Kidney (tissue), 14 donors: ENCODE data around the gene MCFD2. TPM values are rescaled to one million over a fixed set of nuclear protein-coding genes. Genes with fewer than 3 reads are reported as not detected.

ENCODE experiments used
- DNase-seq, 5 donors: peaks; one replicate each; pipeline ENCODE4 v3.0.0-alpha.2; 2013 to 2020
- FAIRE-seq: peaks from 2 replicates; lab custom pipeline; 2012; peaks lifted over from hg19 to GRCh38; lab: Jason Lieb, UNC
- H3K27ac ChIP-seq, 2 donors: one replicate each; pipeline ENCODE4 v1.7.0; 2013; ENCODE audit warnings: low read depth in 2 of 2, low read length in 2 of 2, inconsistent platforms in 1 of 2
- H3K27me3 ChIP-seq: one replicate; pipeline ENCODE4 v1.7.1; 2013; ENCODE audit warnings: low read length, inconsistent platforms; ENCODE audit not compliant: control insufficient read depth, insufficient read depth
- H3K36me3 ChIP-seq, 3 donors: one replicate each; pipeline versions ENCODE4 v1.7.0 to v1.7.1; 2013; ENCODE audit warnings: low read length in 3 of 3, control low read depth in 1 of 3, inconsistent platforms in 1 of 3; ENCODE audit not compliant: insufficient read depth in 3 of 3, control insufficient read depth in 2 of 3
- H3K4me1 ChIP-seq, 3 donors: one replicate each; pipeline versions ENCODE4 v1.7.0 to v1.7.1; 2013; ENCODE audit warnings: low read length in 3 of 3, inconsistent platforms in 1 of 3, low read depth in 1 of 3; ENCODE audit not compliant: control insufficient read depth in 2 of 3, insufficient read depth in 2 of 3
- H3K4me3 ChIP-seq, 3 donors: one replicate each; pipeline versions ENCODE4 v1.7.0 to v1.8.1; 2013; ENCODE audit warnings: low read length in 3 of 3, control low read depth in 1 of 3, inconsistent platforms in 1 of 3
- H3K9ac ChIP-seq, 3 donors: one replicate each; pipeline versions ENCODE4 v1.7.0 to v1.7.1; 2013; ENCODE audit warnings: low read length in 3 of 3, control low read depth in 1 of 3, inconsistent platforms in 1 of 3
- H3K9me3 ChIP-seq, 3 donors: one replicate each; pipeline versions ENCODE4 v1.7.0 to v1.7.1; 2013; ENCODE audit warnings: low read length in 3 of 3, control low read depth in 1 of 3, inconsistent platforms in 1 of 3; ENCODE audit not compliant: control insufficient read depth in 2 of 3, insufficient read depth in 1 of 3
- CTCF ChIP-seq: IDR thresholded peaks from 3 replicates; pipeline ENCODE4 v1.5.1; 2012; ENCODE audit warnings: mild to moderate bottlenecking, moderate library complexity, borderline replicate concordance; ENCODE audit not compliant: insufficient read depth; ENCODE audit errors: extremely low read depth
- intact Hi-C: fragments of 100-400 bp; cut with DNase I; formaldehyde crosslinking; loops from one replicate; pipeline ENCODE4 v1.11.1; 2022
- polyA plus RNA-seq: library from polyadenylated mRNA; stranded (reverse); fragments of 350-450 nt; fragmentation: Illumina TruSeq; extraction: RNeasy Lipid Tissue Mini Kit (QIAGEN cat#74804); gene quantifications from one replicate; pipeline ENCODE4 v1.2.3, GENCODE V29; 2014; ENCODE audit warnings: low read depth, low replicate concordance; ENCODE audit not compliant: insufficient read depth
- total RNA-seq: library from RNA; stranded (reverse); fragmentation: NEBNext Ultra II Directional; extraction: Animal tissue kit (Norgen Biotek cat#: 25700); gene quantifications from one replicate; pipeline ENCODE4 v1.2.1, GENCODE V29; 2021
- donor health status: control.
- donor health status: control.
- donor health status: control.
- donor health status: control.
- donor health status: control.
- donor health status: DM: yes; HTN: yes; CAD: no.
- donor health status: Normal renal cell carcinoma (clear cell type).

Gene MCFD2
- total and polyA plus RNA-seq, 2 donors from 2014 or later: 42.2 to 86.6 TPM

- peak overlapping the region in 1 of 2 donors; percentile 74 for H3K27ac ChIP-seq
- intact Hi-C loops: no loop called here
- TF ChIP-seq CTCF: no peak
- no peak for FAIRE-seq
- H3K36me3 ChIP-seq: no peaks in the 10 kb centered on the region
- no peak overlapping the region for H3K4me3 ChIP-seq
- no peaks in the 10 kb centered on the region for H3K27me3 ChIP-seq
- no peak overlapping the region for H3K9ac ChIP-seq
- peak in 1 of 5 donors; percentile 7 for DNase-seq
- H3K9me3 ChIP-seq: peaks cover 0 to 2% (median 0%) of the 10 kb centered on the region in 3 donors
- H3K4me1 ChIP-seq: peaks cover 2 to 14% (median 6%) of the 10 kb centered on the region in 3 donors
These were observed 42.6 kb downstream of the MCFD2 start for GRCh38 chr2:46872902-46873603.

GRCh38 chr2:46871976-46872381 lies 43.6 kb downstream of the MCFD2 start:
- FAIRE-seq: no peak
- peaks cover 0 to 9% (median 2%) of the 10 kb centered on the region in 3 donors for H3K4me1 ChIP-seq
- H3K36me3 ChIP-seq: no peaks in the 10 kb centered on the region
- H3K9ac ChIP-seq: no peak overlapping the region
- no peaks in the 10 kb centered on the region for H3K9me3 ChIP-seq
- no peak overlapping the region for H3K4me3 ChIP-seq
- peak in 1 of 5 donors; percentile 37 for DNase-seq
- no peak for TF ChIP-seq CTCF
- intact Hi-C loops: no loop called here
- no peaks in the 10 kb centered on the region for H3K27me3 ChIP-seq
- no peak overlapping the region for H3K27ac ChIP-seq

- Histone ChIP-seq H3K27ac (no peak overlapping the region), H3K36me3 (no peaks in the 10 kb centered on the region), H3K4me1 (peaks cover 0 to 9% (median 0%) of the 10 kb centered on the region in 3 donors), H3K27me3 (no peaks in the 10 kb centered on the region), H3K9me3 (no peaks in the 10 kb centered on the region), H3K4me3 (no peak overlapping the region), H3K9ac (no peak overlapping the region)
- TF ChIP-seq CTCF: no peak
- intact Hi-C loops: no loop called here
- peak in 1 of 5 donors; percentile 57 for DNase-seq
- no peak for FAIRE-seq
These were observed 45.4 kb downstream of the MCFD2 start for GRCh38 chr2:46870051-46870839.
